AML-193 (cell line): ENCODE results near the gene PDK4.

ENCODE experiments used
- DNase-seq, 2 experiments: peaks; one replicate each; lab custom pipeline; 2025; lab: John Stamatoyannopoulos, UW

The PDK4 gene

DNA sequence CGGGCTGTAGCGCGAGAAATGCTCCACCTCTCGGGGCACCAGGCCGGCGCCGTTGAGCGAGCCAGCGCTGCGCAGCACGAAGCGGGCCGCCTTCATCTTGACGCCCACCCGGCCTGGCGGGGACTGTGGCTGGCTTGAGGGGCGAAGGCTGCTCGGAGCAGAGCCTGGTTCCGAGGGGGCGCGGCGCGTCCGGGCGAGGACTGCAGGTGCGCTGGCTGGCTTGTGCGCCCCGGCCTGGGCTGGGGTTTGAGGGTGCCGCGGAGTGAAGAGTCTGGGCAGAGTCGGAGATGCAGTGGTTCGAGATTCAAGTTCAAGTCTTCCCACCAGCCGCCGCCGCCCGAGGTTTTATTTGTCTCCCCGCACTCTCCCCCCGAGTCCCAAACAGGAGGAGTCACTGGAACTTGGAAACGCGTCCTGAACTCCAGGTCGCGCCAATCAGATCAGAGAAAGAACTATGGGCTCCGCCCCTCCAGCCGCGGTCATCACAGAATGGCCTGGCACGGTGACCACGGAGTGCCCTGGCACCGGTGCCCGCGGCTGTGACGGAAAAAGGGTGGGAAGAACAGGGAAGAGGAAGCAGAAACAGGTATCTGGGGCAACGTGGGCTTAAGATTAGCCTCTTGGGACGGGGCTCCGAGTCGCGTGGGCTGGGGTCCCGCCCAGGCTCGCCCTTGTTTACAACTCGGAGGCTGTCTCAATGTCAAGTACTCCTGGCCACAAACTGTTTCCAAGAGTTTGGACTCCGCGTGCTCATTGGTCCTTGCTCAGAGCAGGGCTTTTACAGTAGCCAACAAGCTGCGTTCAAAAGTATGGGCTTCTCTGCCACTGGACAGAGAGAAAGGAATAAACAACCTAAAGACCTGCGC lies at the start of gene PDK4:
TSS of gene PDK4 (minus strand) at position 319 of the 866 bp plus-strand sequence. CDS start at position 96, 223 bp downstream.
- no peak for DNase-seq

DNA sequence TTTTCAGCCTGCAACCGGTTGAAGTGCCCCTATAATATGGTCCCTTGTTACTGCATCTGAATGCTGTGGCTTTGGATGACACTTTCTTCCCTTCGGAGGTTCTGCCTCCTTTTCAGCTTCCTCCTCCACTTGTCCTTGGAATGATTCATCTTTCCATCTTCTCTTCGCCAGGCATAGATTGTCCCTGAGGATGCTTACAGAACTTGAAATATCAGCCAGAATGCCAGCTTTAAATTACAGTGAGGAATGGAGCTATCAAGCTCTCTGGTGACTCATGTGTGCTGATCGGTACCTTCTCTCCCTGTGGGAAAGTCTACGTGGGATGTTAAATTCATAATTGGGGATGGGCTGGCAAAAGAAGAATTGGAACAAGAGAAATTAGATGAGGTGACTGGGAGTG lies 45.9 kb upstream of the PDK4 start:
- no peak for DNase-seq

DNA sequence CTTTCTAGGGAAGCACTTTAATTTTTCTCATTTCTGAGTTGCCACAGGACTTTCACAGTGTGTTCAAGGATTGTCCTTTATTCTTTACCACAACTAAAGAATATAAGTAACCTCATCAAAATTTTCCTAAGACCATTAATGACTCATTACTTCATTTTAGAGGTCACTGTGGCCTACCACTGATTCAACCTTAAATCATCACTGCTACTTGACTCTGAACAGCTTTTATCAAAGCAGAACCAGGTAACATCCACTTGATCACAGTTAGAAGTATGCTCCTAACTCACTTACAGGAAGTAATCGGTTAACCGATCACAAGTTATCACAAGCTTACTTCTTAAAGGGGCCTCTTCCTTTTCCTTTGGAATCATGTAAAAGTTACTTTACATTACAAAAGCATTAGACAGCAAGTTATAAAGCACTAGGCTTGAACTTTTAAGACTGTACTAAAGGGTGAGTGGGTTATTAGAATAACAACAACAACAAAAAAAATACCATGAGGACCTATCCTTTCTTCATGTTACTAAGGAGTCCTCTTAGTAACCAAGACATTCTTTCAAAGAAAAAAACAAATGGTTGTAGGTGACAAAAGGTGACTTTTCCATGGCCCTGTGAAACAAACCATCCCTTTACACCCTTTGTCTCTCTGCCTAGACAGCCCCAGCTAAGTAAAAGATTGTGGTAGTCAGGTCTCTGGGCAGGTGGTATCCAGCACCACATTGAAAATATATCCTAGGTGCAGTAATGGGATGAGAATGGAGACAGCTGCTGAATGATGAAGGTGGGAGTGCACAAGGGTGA lies 40.0 kb upstream of the PDK4 start:
- no peak for DNase-seq

DNA sequence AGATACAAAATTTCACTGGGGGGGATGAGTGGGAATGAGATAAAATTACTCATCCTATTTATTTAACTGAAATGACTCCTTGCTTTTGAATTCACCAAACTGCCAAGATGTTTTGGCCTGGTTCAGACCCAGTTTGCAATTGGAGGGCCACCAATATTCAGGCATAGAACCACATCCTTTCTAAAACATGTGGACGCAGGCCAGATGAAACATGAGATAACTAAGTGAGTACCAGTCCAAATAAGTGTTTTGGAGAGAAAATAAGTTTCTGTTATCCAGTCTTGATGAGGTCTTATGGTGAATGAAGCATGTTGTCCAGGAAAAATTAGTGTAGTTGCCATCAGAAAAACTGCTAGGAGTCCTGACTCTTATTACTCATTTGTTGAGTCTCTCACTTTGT lies 36.3 kb upstream of the PDK4 start:
- DNase-seq = no peak

DNA sequence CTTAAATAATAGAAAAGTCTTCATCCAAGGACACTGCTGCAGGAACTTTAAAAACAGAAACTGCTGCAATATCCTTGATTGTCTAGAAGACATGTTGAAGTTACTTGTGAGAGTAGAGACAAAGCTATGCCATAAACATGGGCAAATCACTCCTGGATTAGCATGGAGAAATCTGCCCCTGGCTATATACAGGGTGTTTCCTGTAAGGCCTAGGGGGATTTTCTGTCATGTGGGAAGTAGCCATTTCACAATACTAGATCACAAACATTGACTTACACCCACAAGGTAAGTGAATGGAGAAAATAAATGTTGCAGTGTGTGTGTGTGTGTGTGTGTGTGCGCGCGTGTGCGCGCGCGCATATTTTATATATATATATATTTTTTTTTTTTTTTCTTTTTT lies 35.2 kb upstream of the PDK4 start:
- DNase-seq = no peak

DNA sequence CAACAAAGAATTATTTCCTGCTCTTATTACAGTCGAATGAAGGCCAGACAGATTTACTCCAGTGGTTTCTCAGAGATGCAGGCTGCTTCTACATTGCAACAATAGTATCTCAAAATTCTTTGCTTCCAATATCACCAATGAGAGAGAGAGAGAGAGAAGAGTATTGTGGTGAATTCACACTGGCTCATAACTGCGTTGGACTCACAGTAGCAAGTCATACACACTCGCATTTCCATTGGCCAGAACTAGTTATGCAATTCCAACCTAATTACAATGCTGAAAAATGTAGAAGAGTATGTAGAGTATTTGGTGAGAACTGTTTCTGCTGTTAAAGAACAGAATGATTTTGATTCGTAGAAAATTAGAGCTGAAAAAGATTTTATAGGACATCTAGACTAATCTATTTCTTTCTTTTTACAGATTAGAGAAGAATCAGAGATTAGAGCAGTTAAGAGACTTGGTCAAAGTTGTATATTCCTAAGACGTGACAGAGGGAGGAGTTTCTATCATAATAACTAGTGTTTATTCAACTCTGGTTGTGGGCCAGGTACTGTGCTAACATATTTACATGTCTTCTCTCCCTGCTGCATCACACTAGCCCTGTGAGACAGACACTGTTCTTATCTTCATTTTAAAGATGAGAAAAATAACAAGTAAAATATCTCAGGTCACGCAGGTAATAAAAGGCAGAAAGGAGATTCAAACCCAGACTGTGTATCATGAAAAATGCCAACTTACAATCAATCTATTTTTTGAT lies 34.6 kb upstream of the PDK4 start:
- no peak for DNase-seq

DNA sequence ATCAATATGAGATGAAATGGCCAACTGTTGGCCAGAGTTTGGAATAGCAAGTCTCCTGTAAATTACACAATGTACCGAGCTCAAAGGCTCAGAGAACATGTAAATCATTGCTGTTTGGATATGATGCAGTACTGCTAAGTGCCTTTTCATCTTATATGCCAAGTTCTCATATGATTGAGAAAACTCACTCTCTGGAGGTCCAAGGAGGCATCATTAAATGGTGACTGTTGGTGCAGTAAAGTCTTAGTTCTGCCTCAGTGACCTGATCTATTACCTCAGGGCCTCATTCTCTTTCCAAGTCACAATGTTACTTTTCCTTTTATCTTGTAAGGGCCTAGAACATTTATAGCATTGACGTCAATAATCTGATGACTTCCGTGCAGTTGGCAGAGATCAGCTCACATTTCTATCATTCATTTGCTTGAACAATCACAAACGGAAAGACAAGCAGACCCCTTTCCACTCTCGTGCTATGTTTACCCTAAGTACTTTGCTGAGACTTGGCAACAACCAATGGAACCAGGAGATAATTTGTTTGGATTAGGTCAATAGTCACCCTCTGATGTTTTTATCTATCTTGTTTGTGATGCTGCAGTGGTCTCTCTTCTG lies 32.6 kb upstream of the PDK4 start:
- no peak for DNase-seq

DNA sequence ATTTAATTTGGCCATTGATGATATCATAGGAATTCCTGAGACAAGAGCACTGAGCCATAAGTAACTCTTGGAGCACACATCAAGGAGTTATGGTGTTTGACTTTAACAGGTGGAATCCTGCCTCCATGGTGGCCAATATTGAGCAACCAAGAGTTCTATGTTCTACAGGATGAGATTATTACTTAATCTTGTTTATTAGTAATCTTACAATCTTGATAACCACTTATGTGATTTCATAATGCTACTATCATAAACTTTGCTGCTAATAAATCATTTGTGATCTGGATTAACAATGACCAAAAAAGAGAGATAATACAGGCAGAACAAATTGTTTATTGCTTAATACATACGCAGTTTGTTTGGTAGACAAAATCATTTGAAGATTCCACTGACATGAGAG lies 27.5 kb upstream of the PDK4 start:
- no peak for DNase-seq

DNA sequence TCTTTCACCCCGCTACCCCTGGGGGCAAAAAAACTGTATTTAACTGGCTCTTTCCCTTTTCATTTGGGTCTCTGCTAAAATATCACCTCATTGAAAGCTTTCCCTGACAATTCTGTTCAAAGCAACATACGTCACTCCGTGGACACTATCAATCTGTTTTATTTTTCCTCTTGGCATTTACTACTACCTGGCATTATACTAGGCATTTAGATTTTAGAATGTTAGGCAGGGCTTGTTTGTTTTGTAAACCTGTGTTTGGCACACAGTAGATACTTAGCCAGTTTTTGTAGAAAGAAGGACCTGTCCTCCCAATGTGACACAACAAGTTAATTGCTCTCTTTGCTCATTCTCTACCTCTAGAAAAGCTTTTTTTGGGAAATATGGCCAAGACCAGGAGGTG lies 26.5 kb upstream of the PDK4 start:
- no peak for DNase-seq

DNA sequence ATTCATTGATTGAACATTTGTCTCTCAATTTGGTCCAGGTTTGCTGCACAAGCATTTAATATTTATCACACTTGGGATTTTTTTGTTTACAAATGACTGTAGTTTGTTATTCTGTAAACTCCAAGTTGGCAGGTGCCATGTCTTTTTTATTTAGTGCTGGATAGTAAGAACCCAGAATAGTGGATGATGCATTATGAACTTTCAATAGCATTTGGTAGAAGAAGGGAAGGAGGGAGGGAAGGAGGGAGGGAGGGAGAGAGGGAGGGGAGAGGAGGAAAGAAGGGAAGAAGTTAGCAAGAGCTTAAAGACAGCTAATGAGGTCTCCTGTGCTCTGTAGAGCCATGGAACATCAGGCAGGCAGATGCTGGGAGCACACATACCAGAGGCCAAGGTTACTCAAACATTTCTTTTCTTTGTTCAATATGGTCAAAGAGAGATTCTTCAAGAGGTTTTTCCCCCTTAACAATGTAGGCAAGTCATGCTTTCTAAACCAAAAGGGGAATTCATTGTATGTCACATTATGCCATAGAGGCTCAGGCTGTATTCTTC lies 25.8 kb upstream of the PDK4 start:
- no peak for DNase-seq

DNA sequence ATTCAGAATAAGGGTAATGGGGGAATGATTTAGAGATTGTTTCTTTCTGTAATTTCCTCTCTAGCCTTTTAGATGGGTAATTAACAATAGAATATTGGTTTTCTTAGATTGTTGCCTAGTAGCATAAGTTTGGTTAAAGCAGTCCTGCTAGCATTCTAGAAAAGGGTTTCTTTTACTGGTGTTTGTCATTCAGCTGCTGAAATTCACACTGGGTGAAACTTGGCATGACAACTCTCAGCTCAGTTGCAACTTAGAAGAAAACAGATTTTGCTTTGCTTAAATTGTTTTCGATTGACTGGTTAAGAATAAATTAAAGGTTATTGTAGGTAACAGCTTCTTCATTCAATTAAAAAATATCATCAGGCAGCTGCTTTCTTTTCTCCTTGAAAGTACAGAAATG lies 25.1 kb upstream of the PDK4 start:
- no peak for DNase-seq

DNA sequence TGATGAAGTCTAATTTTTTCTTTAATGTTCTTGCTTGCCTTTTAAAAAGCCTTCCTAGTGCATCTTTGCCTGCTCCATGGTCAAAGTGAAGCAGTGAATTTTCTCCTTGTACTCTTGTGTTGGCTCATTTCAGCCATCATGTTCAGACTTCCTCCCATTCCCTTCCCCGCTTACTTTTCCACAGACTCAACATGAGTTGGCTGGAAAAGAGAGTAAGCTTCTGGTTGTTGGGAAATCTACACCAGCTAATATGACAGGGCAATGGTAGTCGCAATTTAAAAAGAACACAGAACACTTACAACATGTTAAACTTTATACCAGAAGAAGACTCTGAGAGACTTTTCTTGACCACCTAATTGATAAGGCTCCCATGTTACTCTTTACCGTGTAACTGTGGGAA lies 24.3 kb upstream of the PDK4 start:
- DNase-seq = no peak

DNA sequence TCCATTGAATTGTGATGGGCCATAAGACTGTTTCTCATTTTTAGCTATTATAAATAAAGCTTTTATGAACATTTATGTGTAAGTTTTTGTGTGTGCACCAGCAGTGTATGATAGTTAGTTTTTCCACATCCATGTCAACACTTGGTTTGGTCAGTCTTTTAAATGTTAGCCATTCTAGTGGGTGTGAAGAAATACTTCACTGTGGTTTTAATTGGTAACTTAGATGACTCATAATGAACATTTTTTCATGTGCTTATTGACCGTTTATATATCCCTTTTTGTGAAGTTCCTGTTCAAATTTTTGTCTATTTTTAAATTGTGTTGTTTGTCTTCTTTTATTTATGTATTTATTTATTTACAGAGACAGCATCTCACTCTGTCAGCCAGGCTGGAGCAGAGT lies 23.6 kb upstream of the PDK4 start:
- DNase-seq = no peak

DNA sequence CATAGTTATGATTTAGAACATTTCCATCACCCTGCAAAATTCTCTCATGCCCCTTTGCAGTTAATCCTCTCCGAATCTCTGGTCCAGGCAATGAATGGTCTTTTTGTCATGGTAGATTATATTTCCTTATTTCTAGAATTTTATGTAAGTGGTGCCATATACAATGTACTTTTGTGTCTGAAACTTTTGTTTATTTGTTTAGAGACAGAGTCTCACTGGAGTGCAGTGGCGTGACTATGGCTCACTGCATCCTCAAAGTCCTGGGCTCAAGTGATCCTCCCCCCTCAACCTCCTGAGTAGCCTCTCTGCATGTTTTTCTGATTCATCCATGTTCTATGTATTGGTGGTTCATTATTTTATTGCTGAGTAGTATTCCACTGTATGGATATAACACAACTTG lies 23.2 kb upstream of the PDK4 start:
- no peak for DNase-seq

DNA sequence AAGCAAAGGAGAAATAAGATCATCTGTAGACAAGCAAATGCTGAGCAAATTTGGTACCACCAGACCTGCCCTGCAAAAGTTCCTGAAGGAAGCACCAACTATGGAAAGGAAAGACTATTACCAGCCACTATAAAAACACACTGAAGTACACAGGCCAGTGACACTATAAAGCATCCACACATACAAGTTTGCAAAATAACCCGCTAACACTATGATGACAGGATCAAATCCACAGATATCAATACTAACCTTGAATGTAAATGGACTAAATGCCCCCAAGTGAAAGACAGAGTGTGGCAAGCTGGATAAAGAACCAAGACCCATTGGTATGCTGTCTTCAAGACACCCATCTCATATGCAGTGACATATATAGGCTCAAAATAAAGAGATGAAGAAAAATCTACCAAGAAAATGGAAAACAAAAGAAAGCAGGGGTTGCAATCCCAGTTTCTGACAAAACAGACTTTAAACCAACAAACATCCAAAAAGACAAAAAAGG lies 18.2 kb upstream of the PDK4 start:
- DNase-seq = no peak

DNA sequence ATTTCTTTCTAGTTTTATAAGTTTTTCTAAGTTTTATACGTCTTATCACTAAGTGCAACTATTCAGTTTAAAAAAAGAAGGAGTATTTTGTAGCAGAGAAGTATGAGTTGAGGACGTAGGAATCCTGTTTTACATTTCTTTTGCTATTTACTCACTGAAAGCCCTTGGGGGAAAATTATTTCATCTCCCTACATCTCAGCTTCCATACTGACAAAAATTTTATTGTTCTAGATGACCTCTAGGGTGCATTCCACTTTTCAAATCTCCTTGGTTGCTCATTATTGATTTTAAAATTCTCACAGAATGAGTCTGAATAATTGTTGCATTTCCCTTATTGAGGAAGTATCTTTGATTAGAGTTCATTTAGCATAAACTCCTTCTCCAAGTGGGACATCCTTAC lies 14.9 kb upstream of the PDK4 start:
- DNase-seq = no peak

DNA sequence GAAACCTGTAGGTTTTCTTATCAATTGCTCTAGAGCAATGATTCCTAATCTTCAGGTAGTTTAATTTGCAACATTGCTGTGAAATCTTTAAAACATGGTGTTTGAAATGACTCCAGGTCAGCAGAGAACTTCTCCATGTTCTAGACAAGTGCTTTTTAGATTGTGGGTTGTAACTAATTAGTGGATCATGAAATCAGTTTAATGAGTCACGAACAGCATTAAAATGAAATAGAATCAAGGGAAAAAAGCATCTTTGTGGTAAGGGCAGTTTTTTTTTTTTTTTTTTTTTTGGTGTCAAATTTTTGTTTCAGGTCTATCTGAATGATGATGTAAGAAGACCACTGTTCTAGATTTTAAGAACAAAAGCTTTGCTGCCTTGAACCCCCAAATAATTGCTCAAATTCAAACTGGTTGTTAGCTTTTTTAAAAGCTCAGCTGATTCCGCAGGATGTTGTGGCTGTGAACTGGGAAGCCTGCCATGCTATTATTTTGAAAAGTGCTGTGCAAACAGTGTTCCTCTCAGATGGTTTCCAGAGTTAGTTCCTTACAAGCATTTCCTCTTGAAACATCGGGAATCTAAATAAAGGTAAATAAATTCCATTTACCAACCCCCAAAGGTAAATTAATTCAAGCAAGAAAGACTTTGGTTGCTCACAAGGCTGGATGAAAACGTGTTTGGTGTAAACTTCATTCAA lies 13.1 kb upstream of the PDK4 start:
- DNase-seq = peak; percentile 17 to 29

DNA sequence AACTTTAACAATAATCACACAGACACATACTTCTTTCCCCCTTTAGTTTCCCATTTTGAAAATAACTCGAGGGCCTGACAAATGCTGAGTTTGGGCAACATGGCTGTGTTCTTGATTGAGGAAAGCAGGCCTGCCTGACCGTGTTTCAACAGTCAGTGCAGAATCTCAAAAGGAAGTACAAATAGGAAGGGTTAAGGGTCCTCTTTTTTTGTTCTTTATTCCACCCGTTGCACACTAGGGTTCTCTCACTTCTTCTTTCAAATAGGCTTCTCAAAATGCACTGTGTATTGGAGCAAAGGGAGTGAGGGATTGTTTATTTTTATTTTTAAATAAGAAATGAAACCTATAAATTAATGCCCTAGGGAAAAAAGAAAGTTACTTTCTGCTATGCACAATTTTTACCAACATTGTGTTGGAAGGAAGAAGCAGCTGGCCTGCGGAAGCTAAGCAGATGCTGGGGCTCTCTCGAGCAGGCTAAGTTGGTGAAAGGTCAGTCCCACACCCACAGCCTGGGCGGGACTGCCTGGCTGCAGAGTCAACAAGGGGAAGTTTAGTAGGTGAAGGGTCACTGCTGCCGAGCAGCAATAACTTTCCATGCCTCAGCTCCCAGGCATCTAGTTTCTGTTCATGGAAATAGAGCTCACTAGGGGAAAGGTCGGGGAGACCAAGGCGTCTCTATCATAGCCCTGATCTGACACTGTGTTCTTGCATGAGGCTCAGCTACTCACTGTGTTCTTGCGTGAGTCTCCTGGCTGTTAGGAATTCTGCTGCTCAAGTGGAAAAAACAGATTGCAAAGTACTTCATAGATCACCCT lies 12.2 kb upstream of the PDK4 start:
- DNase-seq = peak; percentile 89

DNA sequence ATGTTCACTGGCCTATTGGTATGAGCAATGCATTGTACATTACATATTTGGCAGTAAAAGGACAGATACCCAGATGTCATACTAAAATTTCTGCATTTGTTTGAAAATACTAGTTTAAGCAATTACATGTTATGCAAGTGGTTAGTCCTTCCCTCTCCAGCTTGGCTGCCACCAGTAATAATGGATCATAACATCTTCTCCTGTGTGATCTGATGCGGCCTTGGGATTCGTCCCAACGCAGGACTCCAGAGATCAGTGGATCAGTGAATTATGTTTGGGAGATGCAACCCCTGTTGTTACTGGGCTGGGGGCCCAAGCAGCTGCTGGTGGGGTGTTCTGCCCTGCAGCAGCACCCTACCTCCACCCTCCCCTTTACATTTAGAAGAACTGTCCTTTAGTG lies 11.2 kb upstream of the PDK4 start:
- peak in 1 of 2 experiments; percentile 15 for DNase-seq

DNA sequence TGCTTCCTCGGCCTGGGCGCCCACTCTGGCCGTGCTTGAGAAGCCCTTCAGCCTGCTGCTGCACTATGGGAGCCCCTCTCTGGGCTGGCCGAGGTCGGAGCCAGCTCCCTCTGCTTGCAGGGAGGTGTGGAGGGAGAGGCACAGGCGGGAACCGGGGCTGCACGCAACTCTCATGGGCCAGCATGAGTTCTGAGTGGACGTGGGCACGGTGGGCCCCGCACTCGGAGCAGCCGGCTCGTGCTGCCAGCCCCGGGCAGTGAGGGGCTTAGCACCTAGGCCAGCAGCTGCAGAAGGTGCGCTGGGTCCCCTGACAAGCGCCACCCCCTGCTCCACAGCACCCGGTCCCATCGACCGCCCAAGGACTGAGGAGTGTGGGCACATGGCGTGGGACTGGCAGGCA lies 9.0 kb upstream of the PDK4 start:
- DNase-seq = no peak
